Activated B cell treated with CpG ODN at 0.5 μM for 24 hours (primary cell): ENCODE results near the gene WDR44. TPM values are rescaled to one million over a fixed set of nuclear protein-coding genes. Genes with fewer than 3 reads are reported as not detected.

Experiments
- ATAC-seq: fragments of 200-7000 bp; cut with Tn5 transposase; one replicate; pipeline ENCODE4 v1.10.0; 2021; ENCODE audit warnings: low read depth, mild to moderate bottlenecking, moderate library complexity
- CTCF ChIA-PET: fragments of 350-600 bp; sonication (Branson Sonifier 250); formaldehyde crosslinking; loops from one replicate; lab custom pipeline; 2021; ENCODE audit warnings: antibody characterized with exemption; lab: Charles Lee
- POLR2A ChIA-PET: fragments of 350-600 bp; sonication (Branson Sonifier 250); formaldehyde crosslinking; loops from one replicate; lab custom pipeline; 2021; ENCODE audit warnings: antibody characterized with exemption; lab: Charles Lee
- DNase-seq: peaks from one replicate; pipeline ENCODE4 v3.0.0; 2022
- H3K27ac Mint-ChIP-seq: one replicate; pipeline ENCODE4 v1.8.0; 2020; ENCODE audit warnings: mixed read lengths
- H3K27me3 Mint-ChIP-seq: one replicate; pipeline ENCODE4 v1.8.0; 2021; ENCODE audit warnings: mixed read lengths
- H3K36me3 Mint-ChIP-seq: one replicate; pipeline ENCODE4 v1.8.0; 2021; ENCODE audit warnings: low read depth, mixed read lengths
- H3K4me1 Mint-ChIP-seq: one replicate; pipeline ENCODE4 v1.8.0; 2021; ENCODE audit warnings: mixed read lengths
- H3K4me3 Mint-ChIP-seq: one replicate; pipeline ENCODE4 v1.8.0; 2020; ENCODE audit warnings: mild to moderate bottlenecking, mixed read lengths
- H3K9me3 Mint-ChIP-seq: one replicate; pipeline ENCODE4 v1.8.0; 2020; ENCODE audit warnings: mixed read lengths
- intact Hi-C: fragments of 100-400 bp; cut with micrococcal nuclease; formaldehyde crosslinking; loops from one replicate; pipeline ENCODE4 v1.15.1; 2024
- total RNA-seq: library from RNA; stranded (reverse); gene quantifications from 2 replicates; pipeline ENCODE4 v1.2.3, GENCODE V29; 2022
- TF ChIP-seq, protein P1 (sequence below): fragments of 200-600 bp; IDR thresholded peaks from one replicate; pipeline ENCODE4 v1.8.0; 2022; ENCODE audit warnings: antibody characterized with exemption, mild to moderate bottlenecking

Gene WDR44
- total RNA-seq, 1 donor from 2014 or later, result 18.7 TPM

DNA sequence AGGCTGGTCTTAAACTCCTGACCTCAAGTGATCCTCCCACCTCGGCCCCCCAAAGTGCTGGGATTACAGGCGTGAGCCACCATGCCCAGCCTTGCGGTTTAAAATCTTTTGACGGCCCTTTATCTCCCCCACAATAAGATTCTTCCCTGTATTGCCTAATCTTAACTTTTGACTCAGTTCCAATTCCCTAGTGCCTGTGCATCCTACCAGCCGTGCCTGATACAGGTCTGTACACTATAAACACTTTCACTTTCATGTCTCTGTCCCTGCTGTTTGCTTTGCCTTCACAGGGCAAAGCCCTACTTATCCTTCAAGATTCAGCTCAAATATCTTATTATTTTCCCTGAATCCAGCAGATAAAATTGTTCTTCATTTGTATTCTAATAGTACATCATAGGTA, 74.6 kb downstream of the WDR44 start:
- no peak for DNase-seq

DNA sequence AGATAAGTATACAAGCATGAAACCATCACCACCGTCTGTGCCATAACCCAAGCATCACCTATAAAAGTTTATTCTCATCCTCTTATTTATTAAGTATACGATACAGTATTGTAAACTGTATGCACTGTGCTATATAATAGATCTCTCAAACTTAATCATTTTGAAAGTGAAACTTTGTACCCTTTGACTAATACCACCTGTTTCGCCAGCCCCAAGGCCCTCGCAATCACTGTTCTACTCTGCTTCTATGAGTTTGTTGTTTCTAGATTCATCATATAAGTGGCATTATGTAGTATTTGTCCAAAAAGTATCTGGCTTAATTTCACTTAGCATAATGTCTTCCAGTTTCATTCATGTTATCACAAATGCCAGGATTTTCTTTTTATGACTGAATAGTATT, 77.7 kb downstream of the WDR44 start:
- TF ChIP-seq, protein P1, sequence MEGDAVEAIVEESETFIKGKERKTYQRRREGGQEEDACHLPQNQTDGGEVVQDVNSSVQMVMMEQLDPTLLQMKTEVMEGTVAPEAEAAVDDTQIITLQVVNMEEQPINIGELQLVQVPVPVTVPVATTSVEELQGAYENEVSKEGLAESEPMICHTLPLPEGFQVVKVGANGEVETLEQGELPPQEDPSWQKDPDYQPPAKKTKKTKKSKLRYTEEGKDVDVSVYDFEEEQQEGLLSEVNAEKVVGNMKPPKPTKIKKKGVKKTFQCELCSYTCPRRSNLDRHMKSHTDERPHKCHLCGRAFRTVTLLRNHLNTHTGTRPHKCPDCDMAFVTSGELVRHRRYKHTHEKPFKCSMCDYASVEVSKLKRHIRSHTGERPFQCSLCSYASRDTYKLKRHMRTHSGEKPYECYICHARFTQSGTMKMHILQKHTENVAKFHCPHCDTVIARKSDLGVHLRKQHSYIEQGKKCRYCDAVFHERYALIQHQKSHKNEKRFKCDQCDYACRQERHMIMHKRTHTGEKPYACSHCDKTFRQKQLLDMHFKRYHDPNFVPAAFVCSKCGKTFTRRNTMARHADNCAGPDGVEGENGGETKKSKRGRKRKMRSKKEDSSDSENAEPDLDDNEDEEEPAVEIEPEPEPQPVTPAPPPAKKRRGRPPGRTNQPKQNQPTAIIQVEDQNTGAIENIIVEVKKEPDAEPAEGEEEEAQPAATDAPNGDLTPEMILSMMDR, result no peak
- Mint-ChIP-seq H3K9me3 (no peaks in the 10 kb centered on the region), H3K27me3 (no peaks in the 10 kb centered on the region), H3K27ac (no peak overlapping the region), H3K36me3 (peaks cover 34% of the 10 kb centered on the region), H3K4me1 (peaks cover 7% of the 10 kb centered on the region), H3K4me3 (no peak overlapping the region)
- DNase-seq (no peak), ATAC-seq (peak; percentile 31)
- POLR2A ChIA-PET, result no interaction called here
- CTCF ChIA-PET, result no interaction called here
- intact Hi-C loops, result no loop called here

More for the DNA sequence above, 74.6 kb downstream of the WDR44 start:
- TF ChIP-seq, protein P1, result no peak
- Mint-ChIP-seq H3K27ac (peak overlapping the region; percentile 8), H3K4me3 (no peak overlapping the region), H3K4me1 (peaks cover 9% of the 10 kb centered on the region), H3K27me3 (no peaks in the 10 kb centered on the region), H3K36me3 (peaks cover 45% of the 10 kb centered on the region), H3K9me3 (no peaks in the 10 kb centered on the region)
- ATAC-seq, result no peak
- POLR2A ChIA-PET, result no interaction called here
- CTCF ChIA-PET, result no interaction called here
- intact Hi-C loops, result no loop called here

DNA sequence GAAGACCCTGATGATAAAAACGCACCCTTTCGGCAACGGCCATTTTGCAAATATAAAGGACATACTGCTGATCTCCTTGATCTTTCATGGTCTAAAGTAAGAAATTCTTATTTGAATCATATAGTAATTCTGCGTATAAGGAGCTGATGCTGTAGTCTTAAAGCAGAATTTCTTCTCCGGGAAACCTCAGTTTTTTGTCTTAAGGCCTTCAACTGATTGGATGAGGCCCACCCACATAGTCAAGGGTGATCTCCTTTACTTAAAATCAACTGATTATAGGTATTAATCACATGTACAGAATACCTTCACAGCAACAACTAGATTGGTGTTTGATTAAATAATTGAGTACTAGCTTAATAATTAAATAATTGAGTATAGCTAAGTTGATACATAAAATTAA, 86.9 kb downstream of the WDR44 start:
- intact Hi-C loops, result no loop called here
- DNase-seq, result no peak
- Mint-ChIP-seq H3K27ac (no peak overlapping the region), H3K9me3 (no peaks in the 10 kb centered on the region), H3K4me1 (no peaks in the 10 kb centered on the region), H3K36me3 (peaks cover 58% of the 10 kb centered on the region), H3K27me3 (no peaks in the 10 kb centered on the region), H3K4me3 (no peak overlapping the region)
- ATAC-seq, result no peak
- ChIA-PET CTCF (no interaction called here), POLR2A (no interaction called here)
- TF ChIP-seq, protein P1, result no peak

DNA sequence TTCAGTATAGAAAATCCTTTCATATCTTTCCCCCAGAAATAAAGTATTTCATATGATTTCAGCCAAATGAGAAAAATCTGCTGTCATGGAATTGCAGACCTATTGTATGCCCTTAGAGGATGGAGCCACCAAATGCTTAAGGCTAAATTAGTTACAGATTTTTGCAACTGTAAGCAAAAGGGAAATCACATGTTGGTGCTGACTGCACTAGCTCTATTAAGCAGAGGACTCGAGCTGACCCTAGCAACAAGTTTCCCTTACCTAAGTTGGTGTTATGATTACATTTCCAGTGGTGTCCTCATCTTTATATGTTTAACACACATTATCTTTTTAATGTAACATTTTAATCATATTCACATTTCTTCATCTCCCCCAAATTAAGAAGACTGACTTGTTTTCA, 91.4 kb downstream of the WDR44 start:
- Mint-ChIP-seq H3K4me3 (no peak overlapping the region), H3K27ac (no peak overlapping the region), H3K27me3 (no peaks in the 10 kb centered on the region), H3K36me3 (peaks cover 56% of the 10 kb centered on the region), H3K9me3 (no peaks in the 10 kb centered on the region), H3K4me1 (no peaks in the 10 kb centered on the region)
- POLR2A ChIA-PET, result no interaction called here
- TF ChIP-seq, protein P1, result no peak
- intact Hi-C loops, result no loop called here
- CTCF ChIA-PET, result no interaction called here
- ATAC-seq, result no peak
- no peak for DNase-seq

DNA sequence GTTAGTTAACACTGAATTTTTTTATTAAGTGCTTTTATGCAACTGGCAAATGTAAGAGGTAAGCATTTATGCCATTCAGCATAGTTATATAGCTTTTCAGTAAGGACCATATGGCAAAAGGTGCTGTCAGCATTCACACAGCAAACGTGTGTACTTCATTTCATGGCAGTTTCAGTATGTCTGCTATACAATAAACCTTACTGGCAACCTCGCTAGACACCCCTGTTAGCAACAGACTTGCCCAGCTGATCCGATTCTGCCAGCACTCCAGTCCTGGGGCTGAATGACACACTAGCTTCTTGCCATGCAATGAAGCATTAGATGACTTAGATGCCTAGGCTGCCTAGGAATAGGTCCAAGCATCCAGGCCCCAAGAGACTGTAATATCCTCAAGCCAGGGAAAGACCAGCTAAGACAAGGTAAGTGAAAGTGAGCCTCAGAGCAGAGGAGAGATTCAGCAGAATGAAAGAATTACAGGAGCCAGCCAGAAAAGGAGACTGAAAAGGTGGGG, 102.4 kb downstream of the WDR44 start:
- H3K4me3 Mint-ChIP-seq, result no peak overlapping the region
- ATAC-seq, result no peak
- ChIA-PET POLR2A (no interaction called here), CTCF (no interaction called here)
- H3K27me3 Mint-ChIP-seq, result no peaks in the 10 kb centered on the region
- no peak overlapping the region for H3K27ac Mint-ChIP-seq
- intact Hi-C loops, result no loop called here
- no peak for DNase-seq
- H3K4me1 Mint-ChIP-seq, result no peaks in the 10 kb centered on the region
- no peaks in the 10 kb centered on the region for H3K9me3 Mint-ChIP-seq
- peaks cover 37% of the 10 kb centered on the region for H3K36me3 Mint-ChIP-seq
- TF ChIP-seq, protein P1, result no peak
